GM12878 (cell line): ENCODE results near the gene SP100. TPM values are rescaled to one million over a fixed set of nuclear protein-coding genes. Genes with fewer than 3 reads are reported as not detected.

Source experiments
- ATAC-seq: fragments of 200-7000 bp; cut with Tn5 transposase; 3 replicates; pipeline ENCODE4 v1.9.1; 2020; ENCODE audit warnings: mild to moderate bottlenecking, moderate library complexity
- BruUV-seq: library from RNA; stranded (reverse); fragments of 400-500 nt; replicated peaks from 2 replicates; lab custom pipeline; 2021; lab: Mats Ljungman, UMichigan
- CTCF ChIA-PET: fragments of 300-600 bp; sonication (Branson Sonifier 250); formaldehyde crosslinking; extraction: SDS; loops from one replicate; lab custom pipeline; 2021; ENCODE audit warnings: inconsistent platforms; lab: Yijun Ruan, JAX
- POLR2A ChIA-PET: fragments of 350-600 bp; formaldehyde crosslinking; extraction: SDS; loops from one replicate; lab custom pipeline; 2021; ENCODE audit warnings: inconsistent platforms; lab: Charles Lee
- RAD21 ChIA-PET: fragments of 300-600 bp; sonication (Branson Sonifier 250); formaldehyde crosslinking; loops from one replicate; lab custom pipeline; 2023; ENCODE audit warnings: antibody characterized with exemption; ENCODE audit not compliant: unreplicated experiment; lab: Charles Lee
- SMC1A ChIA-PET: fragments of 300-600 bp; sonication (Branson Sonifier 250); formaldehyde crosslinking; loops from one replicate; lab custom pipeline; 2023; ENCODE audit not compliant: unreplicated experiment, uncharacterized antibody; lab: Charles Lee
- DNase-seq: peaks from one replicate; pipeline ENCODE4 v3.0.0-alpha.2; 2011; ENCODE audit warnings: low read depth, low spot score
- FAIRE-seq: peaks from 3 replicates; lab custom pipeline; 2011; peaks lifted over from hg19 to GRCh38; lab: Jason Lieb, UNC
- H2AFZ ChIP-seq: 2 replicates; pipeline ENCODE4 v1.6.0; 2011; ENCODE audit warnings: low read depth, low read length, control low read depth; ENCODE audit not compliant: control insufficient read depth
- H3K27ac ChIP-seq: 2 replicates; pipeline ENCODE4 v1.5.1; 2011; ENCODE audit warnings: control low read depth; ENCODE audit not compliant: control insufficient read depth, insufficient read depth
- H3K27me3 ChIP-seq, 2 experiments: replicated peaks in 1 of 2; 2 replicates each; pipeline versions ENCODE4 v1.6.0 to v1.6.1; 2011; ENCODE audit warnings: low read length in 1 of 2; ENCODE audit not compliant: control insufficient read depth in 2 of 2, insufficient read depth in 2 of 2
- H3K36me3 ChIP-seq, 2 experiments: 2 replicates each; pipeline ENCODE4 v1.5.1; 2011; ENCODE audit warnings: low read length in 1 of 2; ENCODE audit not compliant: control insufficient read depth in 2 of 2, insufficient read depth in 2 of 2
- H3K4me1 ChIP-seq: 2 replicates; pipeline ENCODE4 v1.6.1; 2011; ENCODE audit warnings: mild to moderate bottlenecking, low read length, moderate library complexity, mixed read lengths; ENCODE audit not compliant: control insufficient read depth, insufficient read depth
- H3K4me2 ChIP-seq: 2 replicates; pipeline ENCODE4 v1.6.0; 2011; ENCODE audit warnings: control low read depth; ENCODE audit not compliant: control insufficient read depth, insufficient read depth
- H3K4me3 ChIP-seq: fragments of 200-600 bp; sonication (generic); 2 replicates; pipeline ENCODE4 v1.5.1; 2016
- H3K79me2 ChIP-seq: 2 replicates; pipeline ENCODE4 v1.6.0; 2011; ENCODE audit warnings: low read length; ENCODE audit not compliant: control insufficient read depth, insufficient read depth
- H3K9ac ChIP-seq: 2 replicates; pipeline ENCODE4 v1.8.0; 2011; ENCODE audit warnings: low read length, control low read depth, mixed read lengths; ENCODE audit not compliant: control insufficient read depth, insufficient read depth
- H3K9me3 ChIP-seq: replicated peaks from 3 replicates; pipeline ENCODE4 v1.5.1; 2011; ENCODE audit warnings: mild to moderate bottlenecking, low read length; ENCODE audit not compliant: control insufficient read depth, insufficient read depth
- H4K20me1 ChIP-seq: 2 replicates; pipeline ENCODE4 v1.6.0; 2011; ENCODE audit not compliant: control insufficient read depth, insufficient read depth
- CHD2 ChIP-seq: IDR thresholded peaks from 2 replicates; pipeline ENCODE4 v1.6.1; 2011; ENCODE audit warnings: low read depth, low read length, improper control_type of control experiment, borderline replicate concordance
- ESRRA ChIP-seq: IDR thresholded peaks from 2 replicates; pipeline ENCODE4 v1.6.1; 2012; ENCODE audit warnings: mild to moderate bottlenecking, low read length, improper control_type of control experiment
- MTA3 ChIP-seq: IDR thresholded peaks from 2 replicates; pipeline ENCODE4 v1.6.1; 2012; ENCODE audit warnings: low read length, inconsistent platforms, borderline replicate concordance
- NR2C2 ChIP-seq: IDR thresholded peaks from 2 replicates; pipeline ENCODE4 v1.6.1; 2011; ENCODE audit warnings: borderline replicate concordance, low read depth; ENCODE audit not compliant: control insufficient read depth, insufficient read length
- USF1 ChIP-seq: IDR thresholded peaks from 2 replicates; pipeline ENCODE4 v1.6.1; 2011; ENCODE audit warnings: borderline replicate concordance, low read depth, mild to moderate bottlenecking, moderate library complexity, mixed read lengths, low read length; ENCODE audit not compliant: insufficient read depth; ENCODE audit errors: extremely low read length
- ZBTB4 ChIP-seq: fragments of 450-650 bp; formaldehyde crosslinking; IDR thresholded peaks from 2 replicates; pipeline ENCODE4 v1.4.0; 2022; ENCODE audit warnings: mild to moderate bottlenecking, moderate library complexity
- ZNF384 ChIP-seq: IDR thresholded peaks from 2 replicates; pipeline ENCODE4 v1.6.1; 2012; ENCODE audit warnings: low read depth, mild to moderate bottlenecking, low read length, improper control_type of control experiment, borderline replicate concordance
- WGBS: methylation state at CpG from one replicate; pipeline ENCODE4 v1.1.6; 2016; ENCODE audit warnings: low lambda C conversion rate; ENCODE audit not compliant: insufficient replicate concordance, insufficient coverage; ENCODE audit errors: missing lambda C conversion rate; 5-methylcytosine and 5-hydroxymethylcytosine counted together
- in situ Hi-C: fragments of 300-500 bp; cut with MboI; formaldehyde crosslinking; loops from 9 replicates; pipeline ENCODE4 v1.14.3; 2018; ENCODE audit warnings: mixed read lengths
- intact Hi-C: fragments of 100-400 bp; cut with micrococcal nuclease; formaldehyde crosslinking; loops from one replicate; pipeline ENCODE4 v1.14.2; 2022; ENCODE audit not compliant: unreplicated experiment
- polyA plus RNA-seq, 11 experiments: library from polyadenylated mRNA; depleted of rRNA in 4 of 11; unstranded in 6 of 11; stranded (reverse) in 5 of 11; fragments of >200 nt; fragmentation: Nextera tagmentation in 4 of 11; fragmentation: Illumina TruSeq in 1 of 11; extraction: Ambion mirVana in 4 of 11; extraction: Trizol in 1 of 11; gene quantifications; 1 replicate in 1 of 11; 2 replicates in 10 of 11; pipeline versions ENCODE4 v1.2.1 to v1.2.3, GENCODE V29; 2011 to 2016; ENCODE audit warnings: inconsistent platforms in 2 of 11, missing spikeins in 2 of 11, low read depth in 1 of 11
- total RNA-seq, 4 experiments: library from RNA; depleted of rRNA in 3 of 4; stranded (reverse); fragments of >200 nt in 3 of 4; fragmentation: Illumina TruSeq in 1 of 4; extraction: Trizol in 1 of 4; gene quantifications; 2 replicates each; pipeline versions ENCODE4 v1.2.1 to v1.2.3, GENCODE V29; 2013 to 2021

SP100 gene
- total and polyA plus RNA-seq, 10 of the 15 experiments (the other 5 are each of a cell fraction or from before 2014, with no cell fraction given): 109 to 239 (median 180) TPM

- WGBS: 26% methylated on average over 16 of the region's 16 CpGs
- H3K36me3 ChIP-seq: no peaks in the 10 kb centered on the region
- in situ Hi-C loops: no loop called here
- peak overlapping the region; percentile 86 for H3K9ac ChIP-seq
- FAIRE-seq (no peak), DNase-seq (no peak), ATAC-seq (no peak)
- H3K4me3 ChIP-seq: peak overlapping the region; percentile 77
- TF ChIP-seq ESRRA (no peak), NR2C2 (no peak), MTA3 (no peak), USF1 (no peak), ZBTB4 (CRISPR knock-in tag) (no peak), CHD2 (no peak), ZNF384 (no peak)
- intact Hi-C loops: loop anchor here (10.0 kb wide), 1 partner anchor 304 kb away; the partner anchor contains the start of gene CAB39
- no peaks in the 10 kb centered on the region for H3K9me3 ChIP-seq
- peak overlapping the region; percentile 99 for H3K4me2 ChIP-seq
- H3K4me1 ChIP-seq: peaks cover 35% of the 10 kb centered on the region
- CTCF ChIA-PET: interaction anchor here (0.6 to 1.0 kb wide), 3 partner anchors 84 to 631 kb away, joined by 3 to 4 read pairs (median 4); partner anchors contain the start of gene SP140L
- H3K79me2 ChIP-seq: peaks cover 13% of the 10 kb centered on the region
- RAD21 ChIA-PET: interaction anchor here (1.0 to 2.0 kb wide), 5 partner anchors 11 to 208 kb away, joined by 3 to 6 read pairs (median 3); partner anchors contain the start of gene SP140L
- POLR2A ChIA-PET: interaction anchor here (0.8 to 1.4 kb wide), 2 partner anchors 13 to 60 kb away, joined by 3 read pairs; no protein-coding TSS in a partner anchor
- no TSS peak for BruUV-seq
- H2AFZ ChIP-seq: peak overlapping the region; percentile 91
- H4K20me1 ChIP-seq: no peaks in the 10 kb centered on the region
- no peaks in the 10 kb centered on the region for H3K27me3 ChIP-seq
- peak overlapping the region; percentile 79 for H3K27ac ChIP-seq
- SMC1A ChIA-PET: interaction anchor here (1.0 to 2.0 kb wide), 9 partner anchors 9 to 208 kb away, joined by 3 to 8 read pairs (median 4); no protein-coding TSS in a partner anchor
These were observed 5.0 kb upstream of the SP100 start for GRCh38 chr2:230410861-230411569.
